ENCODE data around the gene FAM117B.
A peak's percentile ranks its signal among the peaks of the same experiment; 100 is the strongest.

DNA sequence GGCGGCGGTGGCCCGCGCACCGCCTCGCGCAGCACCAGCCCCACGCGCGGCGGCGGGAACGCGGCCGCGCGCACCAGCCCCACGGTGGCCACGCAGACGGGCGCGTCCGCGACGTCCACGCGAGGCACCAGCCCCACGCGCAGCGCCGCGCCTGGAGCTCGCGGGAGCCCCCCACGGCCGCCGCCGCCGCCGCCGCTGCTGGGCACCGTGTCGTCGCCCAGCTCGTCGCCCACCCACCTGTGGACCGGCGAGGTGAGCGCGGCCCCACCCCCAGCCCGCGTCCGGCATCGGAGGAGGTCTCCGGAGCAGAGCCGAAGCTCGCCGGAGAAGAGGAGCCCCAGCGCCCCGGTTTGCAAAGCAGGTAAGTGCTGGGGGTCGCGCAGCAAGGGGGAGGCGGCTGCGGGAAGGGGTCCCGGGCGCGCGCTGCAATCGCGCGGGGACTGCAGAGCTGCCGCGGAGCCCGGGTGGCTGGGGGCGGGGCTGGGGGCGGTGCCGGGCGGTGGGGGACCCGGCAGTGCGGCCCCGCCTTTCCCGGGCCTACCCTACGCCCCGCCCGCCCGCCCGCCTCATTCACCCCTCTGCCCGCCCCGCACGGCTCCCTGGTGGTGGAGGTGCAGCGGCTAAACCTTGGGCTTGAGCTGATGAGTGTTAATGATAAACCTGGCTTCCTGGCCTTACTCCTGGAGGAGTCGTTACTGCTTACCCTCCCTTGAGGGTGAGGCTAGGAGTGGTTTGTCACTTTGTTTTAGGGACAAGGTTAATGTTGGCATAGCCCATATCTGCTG lies 851 bp downstream of the FAM117B start:
- TF ChIP-seq, protein P1, sequence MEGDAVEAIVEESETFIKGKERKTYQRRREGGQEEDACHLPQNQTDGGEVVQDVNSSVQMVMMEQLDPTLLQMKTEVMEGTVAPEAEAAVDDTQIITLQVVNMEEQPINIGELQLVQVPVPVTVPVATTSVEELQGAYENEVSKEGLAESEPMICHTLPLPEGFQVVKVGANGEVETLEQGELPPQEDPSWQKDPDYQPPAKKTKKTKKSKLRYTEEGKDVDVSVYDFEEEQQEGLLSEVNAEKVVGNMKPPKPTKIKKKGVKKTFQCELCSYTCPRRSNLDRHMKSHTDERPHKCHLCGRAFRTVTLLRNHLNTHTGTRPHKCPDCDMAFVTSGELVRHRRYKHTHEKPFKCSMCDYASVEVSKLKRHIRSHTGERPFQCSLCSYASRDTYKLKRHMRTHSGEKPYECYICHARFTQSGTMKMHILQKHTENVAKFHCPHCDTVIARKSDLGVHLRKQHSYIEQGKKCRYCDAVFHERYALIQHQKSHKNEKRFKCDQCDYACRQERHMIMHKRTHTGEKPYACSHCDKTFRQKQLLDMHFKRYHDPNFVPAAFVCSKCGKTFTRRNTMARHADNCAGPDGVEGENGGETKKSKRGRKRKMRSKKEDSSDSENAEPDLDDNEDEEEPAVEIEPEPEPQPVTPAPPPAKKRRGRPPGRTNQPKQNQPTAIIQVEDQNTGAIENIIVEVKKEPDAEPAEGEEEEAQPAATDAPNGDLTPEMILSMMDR (IDR thresholded peaks at IDR 0.05) = peak in 1 of 4 experiments; percentile 29
- TF ChIP-seq EP300 (IDR thresholded peaks at IDR 0.05) = no peak
